ENCODE results near the gene DSE.

DNA sequence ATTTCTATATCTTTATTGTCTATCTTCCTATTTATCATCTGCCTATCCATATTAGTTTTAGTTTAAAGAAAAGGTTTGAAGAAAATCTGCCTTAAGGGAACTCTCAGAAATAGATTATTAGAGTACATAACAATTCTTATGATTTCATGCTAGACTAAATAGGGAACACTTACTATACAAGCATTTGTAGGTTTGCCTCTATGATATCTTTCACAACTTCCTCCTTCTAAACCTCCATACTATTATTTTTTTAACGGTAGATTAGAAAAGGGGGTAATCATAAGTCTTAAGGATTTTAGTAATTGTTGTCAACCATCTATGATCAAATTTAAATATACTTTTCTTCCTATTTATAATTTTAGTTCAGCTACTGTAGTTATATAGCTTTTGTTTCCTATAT lies 11.6 kb upstream of the DSE start:
- TF ChIP-seq, protein P1, sequence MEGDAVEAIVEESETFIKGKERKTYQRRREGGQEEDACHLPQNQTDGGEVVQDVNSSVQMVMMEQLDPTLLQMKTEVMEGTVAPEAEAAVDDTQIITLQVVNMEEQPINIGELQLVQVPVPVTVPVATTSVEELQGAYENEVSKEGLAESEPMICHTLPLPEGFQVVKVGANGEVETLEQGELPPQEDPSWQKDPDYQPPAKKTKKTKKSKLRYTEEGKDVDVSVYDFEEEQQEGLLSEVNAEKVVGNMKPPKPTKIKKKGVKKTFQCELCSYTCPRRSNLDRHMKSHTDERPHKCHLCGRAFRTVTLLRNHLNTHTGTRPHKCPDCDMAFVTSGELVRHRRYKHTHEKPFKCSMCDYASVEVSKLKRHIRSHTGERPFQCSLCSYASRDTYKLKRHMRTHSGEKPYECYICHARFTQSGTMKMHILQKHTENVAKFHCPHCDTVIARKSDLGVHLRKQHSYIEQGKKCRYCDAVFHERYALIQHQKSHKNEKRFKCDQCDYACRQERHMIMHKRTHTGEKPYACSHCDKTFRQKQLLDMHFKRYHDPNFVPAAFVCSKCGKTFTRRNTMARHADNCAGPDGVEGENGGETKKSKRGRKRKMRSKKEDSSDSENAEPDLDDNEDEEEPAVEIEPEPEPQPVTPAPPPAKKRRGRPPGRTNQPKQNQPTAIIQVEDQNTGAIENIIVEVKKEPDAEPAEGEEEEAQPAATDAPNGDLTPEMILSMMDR (IDR thresholded peaks at IDR 0.05; ENCODE audit: poor library complexity, severe bottlenecking): no peak
- TF ChIP-seq TAF1 (IDR thresholded peaks at IDR 0.05; ENCODE audit: low read depth) (no peak), POLR2AphosphoS5 (IDR thresholded peaks at IDR 0.05) (no peak), EP300 (conservative IDR thresholded peaks at IDR 0.05; ENCODE audit: poor library complexity, severe bottlenecking) (no peak), MXI1 (conservative IDR thresholded peaks at IDR 0.05; ENCODE audit: poor library complexity, severe bottlenecking) (no peak), EZH2 (IDR thresholded peaks at IDR 0.05; ENCODE audit: borderline replicate concordance, insufficient read depth, low read length, poor library complexity, severe bottlenecking) (no peak)

Data from neural cell (in vitro differentiated cells).